Iris pigment epithelial cell (primary cell): ENCODE measurements around the gene RPL36AL.
"Not testable (repeated sequence)": the region's sequence is repeated elsewhere in the genome, so short reads cannot be mapped to it uniquely, and the experiment has no call there.

Experiments
- DNase-seq: peaks from one replicate; pipeline ENCODE4 v3.0.0-alpha.2; 2011; ENCODE audit warnings: low read depth

Gene RPL36AL

DNA sequence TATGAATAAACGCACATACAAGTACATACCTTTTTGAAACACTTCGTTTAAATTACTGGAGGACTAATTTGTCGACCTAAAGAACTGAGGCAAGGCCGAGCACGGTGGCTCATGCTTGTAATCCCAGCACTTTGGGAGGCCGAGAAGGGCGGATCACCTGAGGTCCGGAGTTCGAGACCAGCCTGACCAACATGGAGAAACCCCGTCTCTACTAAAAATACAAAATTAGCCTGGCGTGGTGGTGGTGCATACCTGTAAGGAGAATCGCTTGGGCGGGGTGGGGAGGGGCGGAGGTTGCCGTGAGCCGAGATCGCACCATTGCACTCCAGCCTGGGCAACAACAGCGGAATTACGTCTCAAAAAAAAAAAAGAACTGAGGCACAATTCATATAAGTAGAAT is 1.2 kb downstream of the RPL36AL start:
- not testable (repeated sequence) for DNase-seq

- no peak for DNase-seq
Observed at GRCh38 chr14:49617852-49618519, 2.4 kb downstream of the RPL36AL start.

DNA sequence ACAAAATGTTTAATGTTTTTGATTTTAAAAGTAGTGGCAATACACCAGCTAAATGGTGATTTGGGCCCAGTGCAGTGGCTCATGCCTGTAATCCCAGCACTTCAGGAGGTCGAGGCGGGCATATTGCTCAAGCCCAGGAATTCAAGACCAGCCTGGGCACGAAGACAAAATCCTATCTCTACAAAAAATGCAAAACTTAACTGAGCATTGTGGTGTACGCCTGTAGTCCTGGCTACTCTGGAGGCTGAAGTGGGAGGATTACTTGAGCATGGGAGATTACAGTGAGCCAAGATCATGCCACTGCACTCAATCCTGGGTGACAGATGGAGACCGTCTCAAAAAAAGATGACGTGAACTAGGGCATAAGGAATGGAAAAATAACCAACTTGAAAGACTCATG is 4.7 kb downstream of the RPL36AL start:
- no peak for DNase-seq

DNA sequence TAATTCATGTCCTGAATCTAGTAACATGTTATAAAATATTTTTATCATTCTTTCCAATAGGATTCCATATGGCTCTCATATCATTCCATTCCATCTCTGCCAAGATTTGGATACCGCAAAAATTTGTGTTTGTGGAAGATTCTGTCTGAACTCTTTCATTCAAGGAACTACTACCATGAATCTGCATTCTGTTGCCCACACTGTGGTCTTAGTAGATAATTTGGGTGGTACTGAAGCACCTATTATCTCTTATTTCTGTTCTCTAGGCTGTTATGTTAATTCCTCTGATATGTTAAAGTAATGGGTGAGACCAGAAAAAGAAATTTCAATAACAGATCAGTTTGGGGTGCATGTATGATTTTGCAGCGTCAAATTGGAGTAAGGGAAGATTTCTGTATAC is 6.2 kb downstream of the RPL36AL start:
- DNase-seq, result no peak

DNA sequence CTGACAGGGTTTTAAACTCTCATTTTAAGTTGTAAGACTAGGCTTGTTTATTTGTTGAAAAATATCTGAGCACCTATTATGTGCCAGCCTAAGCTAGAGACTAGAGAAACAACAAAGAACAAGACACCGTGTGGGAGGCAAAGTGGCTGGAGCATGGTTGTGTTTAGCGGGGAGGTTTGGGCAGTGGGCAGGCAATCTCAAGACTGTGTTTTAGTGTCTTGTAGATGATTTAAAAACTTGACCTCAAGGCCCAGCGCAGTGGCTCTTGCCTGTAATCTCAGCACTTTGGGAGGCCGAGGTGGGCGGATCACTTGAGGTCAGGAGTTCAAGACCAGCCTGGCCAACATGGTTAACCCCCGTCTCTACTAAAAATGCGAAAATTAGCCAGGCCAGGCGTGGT is 7.8 kb downstream of the RPL36AL start:
- DNase-seq, result no peak

- DNase-seq, result no peak
Observed at GRCh38 chr14:49612251-49612650, 8.2 kb downstream of the RPL36AL start.

GRCh38 chr14:49607583-49607982 is 12.8 kb downstream of the RPL36AL start:
- no peak for DNase-seq

DNA sequence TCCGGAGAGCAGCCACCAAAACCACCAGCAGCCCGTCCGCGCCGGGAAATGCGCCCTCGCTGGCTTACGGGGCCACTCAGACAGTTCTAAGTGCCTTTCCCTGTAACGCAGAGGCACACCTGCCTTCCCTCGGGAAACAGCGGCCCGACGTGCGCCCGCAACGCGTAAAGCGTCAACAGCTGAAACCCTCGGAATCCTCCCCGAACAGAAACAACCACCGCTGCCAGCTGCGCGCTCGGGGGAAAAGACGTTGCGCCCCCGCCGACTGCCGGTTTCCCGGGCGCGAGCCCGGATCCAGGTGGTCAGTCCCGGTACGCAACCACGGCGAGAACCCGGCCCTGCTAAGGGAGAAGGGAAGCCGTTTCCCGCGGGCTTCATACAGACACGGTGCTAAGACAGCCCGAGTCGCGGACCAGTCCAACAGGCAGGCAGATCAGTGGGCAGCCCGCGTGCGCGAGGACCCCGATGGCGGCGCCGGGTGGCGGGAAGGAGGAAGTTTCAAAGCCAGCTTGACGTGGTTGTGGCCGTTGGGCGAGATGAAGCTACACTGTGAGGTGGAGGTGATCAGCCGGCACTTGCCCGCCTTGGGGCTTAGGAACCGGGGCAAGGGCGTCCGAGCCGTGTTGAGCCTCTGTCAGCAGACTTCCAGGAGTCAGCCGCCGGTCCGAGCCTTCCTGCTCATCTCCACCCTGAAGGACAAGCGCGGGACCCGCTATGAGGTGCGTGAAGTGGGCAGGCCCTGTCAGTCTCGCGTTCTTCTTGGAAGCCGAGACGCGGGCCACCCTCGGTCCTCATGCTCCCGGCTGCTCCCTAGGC is 21.7 kb downstream of the RPL36AL start, which contains the start of gene LRR1:
TSS of gene LRR1 (plus strand) at position 456 of the 816 bp plus-strand sequence. CDS start at position 537, 81 bp downstream.
- DNase-seq, result peak; percentile 93

- DNase-seq, result no peak
Observed at GRCh38 chr14:49598189-49598484, 22.3 kb downstream of the RPL36AL start.

GRCh38 chr14:49594347-49595091 is 25.9 kb downstream of the RPL36AL start:
- peak; percentile 92 for DNase-seq

DNA sequence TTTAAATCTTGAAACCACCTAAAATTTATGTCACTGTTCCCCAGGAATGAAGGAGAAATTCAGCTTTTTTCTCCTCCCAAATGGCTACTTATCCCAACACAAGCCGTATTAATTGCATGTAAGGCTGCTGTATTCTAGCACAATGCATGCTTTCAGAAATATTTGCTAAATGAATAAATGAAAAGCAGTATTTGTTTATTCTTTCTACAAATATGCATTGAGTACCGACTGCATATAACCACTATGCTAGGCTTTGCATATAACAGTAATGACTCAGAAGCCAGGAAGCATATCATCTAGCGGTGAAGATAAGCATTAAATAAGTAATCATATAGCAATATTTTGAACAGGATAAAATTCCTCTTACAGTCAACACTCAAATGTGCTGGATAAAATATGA is 27.4 kb downstream of the RPL36AL start:
- peak; percentile 83 for DNase-seq

DNA sequence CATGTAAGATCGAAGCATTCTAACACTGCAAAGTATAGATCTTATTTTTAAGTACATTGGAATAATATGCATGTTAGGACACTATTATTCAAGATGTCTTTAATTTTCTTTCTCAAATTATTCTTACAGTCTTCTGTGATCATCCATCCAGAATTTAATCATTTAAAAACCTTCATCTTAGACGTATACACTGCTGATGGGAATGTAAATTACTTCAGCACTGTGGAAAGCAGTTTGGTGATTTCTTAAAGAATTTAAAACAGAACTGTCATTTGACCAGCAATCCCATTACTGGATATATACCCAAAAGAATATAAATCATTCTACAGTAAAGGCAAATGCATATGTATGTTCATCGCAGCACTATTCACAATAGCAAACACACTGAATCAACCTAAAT is 31.0 kb downstream of the RPL36AL start:
- no peak for DNase-seq

DNA sequence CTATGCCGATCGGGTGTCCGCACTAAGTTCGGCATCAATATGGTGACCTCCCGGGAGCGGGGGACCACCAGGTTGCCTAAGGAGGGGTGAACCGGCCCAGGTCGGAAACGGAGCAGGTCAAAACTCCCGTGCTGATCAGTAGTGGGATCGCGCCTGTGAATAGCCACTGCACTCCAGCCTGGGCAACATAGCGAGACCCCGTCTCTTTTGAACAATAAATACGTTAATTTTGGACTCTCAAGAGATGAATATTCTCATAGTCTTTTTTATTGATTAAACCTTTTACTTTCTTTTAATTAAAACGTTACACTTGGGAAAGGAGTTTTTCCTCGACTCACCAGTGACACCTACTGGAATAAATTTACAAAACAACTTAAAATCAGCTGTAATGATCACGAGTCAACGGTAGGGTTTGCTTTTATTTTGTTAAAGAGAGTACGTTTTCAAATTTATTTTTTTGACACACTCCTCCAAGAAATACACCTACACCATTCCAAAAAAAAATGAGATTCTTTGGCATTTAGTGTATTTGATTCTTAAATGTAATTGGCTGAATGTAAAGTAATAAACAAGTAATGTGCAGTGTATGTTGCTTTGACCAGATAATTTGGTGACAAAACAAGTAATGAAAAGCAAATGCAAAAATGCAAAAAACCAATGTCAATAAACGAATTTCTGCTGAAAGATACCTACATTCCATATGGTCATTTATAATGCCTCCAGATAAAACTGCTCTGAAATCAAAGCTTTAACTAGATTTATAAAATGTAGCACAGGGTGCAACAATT is 33.6 kb downstream of the RPL36AL start:
- peak; percentile 75 for DNase-seq

DNA sequence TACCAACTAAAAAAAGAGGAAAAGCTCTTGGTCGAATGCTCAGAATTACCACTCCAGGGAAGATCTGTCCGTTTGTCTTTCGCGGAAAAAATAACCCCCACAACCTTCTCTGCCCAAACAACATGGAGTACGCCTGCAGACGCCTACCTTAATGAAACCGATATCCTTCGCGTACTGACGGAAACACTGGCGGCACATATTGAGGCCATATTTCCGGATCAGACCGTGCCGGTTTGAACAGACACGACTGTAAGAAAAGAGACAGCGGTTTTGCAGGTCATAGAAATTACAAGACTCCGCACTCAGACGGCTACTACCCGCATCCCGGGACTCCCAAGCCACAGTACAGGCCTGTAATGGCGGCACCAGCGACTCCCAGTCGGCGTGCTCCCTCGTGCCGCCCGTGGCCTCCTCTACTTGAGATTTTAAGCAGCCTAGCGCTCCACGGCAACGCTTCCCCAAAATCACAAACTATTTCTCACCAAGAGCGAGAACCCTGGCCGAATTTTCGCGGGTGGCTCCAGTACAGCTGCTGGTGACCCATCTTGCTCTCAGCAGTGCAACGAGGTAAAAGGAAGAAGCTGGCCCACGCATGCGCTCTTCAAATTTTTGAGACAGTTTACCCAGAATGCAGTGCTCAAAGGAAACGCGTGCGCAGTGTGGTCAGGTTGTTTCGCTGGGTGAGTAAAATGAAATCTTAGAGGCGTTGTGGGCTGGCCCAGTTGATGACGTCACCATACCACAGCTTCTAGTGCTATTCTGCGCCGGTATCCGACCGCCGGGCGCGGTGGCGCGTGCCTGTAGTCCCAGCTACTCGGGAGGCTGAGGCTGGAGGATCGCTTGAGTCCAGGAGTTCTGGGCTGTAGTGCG is 34.4 kb downstream of the RPL36AL start, which contains the start of gene RPS29:
TSS of gene RPS29 (minus strand) at position 578 of the 870 bp plus-strand sequence. CDS start at position 544, 34 bp downstream.
- peak; percentile 98 for DNase-seq

GRCh38 chr14:49584981-49585640 is 35.3 kb downstream of the RPL36AL start:
- not testable (repeated sequence) for DNase-seq

GRCh38 chr14:49584058-49584457 is 36.4 kb downstream of the RPL36AL start:
- DNase-seq, result no peak

GRCh38 chr14:49583629-49584028 is 36.8 kb downstream of the RPL36AL start:
- no peak for DNase-seq

DNA sequence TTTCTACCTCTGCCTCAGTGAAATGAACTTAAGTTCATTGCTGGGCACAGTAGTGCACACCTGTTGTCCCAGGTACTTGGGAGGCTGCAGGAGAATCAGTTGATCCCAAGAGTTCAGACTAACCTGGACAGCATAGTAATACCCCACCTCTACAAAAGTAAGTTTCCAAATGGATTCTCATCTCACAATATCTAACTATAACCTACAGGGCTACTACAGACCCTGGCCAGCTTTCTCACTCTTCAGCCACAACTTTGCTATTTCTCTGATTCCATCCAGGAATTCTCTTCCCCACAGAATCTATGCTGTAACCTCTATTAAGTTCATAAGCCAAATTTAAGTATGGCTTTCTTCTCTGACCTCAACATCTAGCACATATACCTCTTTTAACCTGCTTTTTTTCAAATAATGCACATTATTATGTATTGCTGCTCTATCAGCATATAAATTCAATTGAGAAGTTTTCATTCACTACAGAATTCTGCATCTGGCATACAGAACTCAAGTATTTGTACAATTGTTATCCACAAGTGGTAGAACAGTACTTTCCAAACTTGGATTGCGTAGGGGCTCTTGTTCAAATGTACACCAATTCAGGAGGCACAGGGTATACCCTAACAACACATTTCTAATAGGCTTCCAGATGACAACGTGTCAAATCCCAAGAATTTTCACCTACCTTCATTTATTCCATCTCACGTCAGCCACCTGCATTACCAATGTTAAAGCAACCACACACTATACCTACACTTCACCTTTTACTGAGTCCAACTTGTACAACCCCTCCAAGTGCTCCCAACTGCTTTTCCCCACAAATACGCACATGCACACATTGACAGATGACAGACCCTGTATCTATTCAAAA is 38.1 kb downstream of the RPL36AL start:
- no peak for DNase-seq
